SU-DHL-6 (cell line): ENCODE data around the gene RRBP1.

Experiments used
- CTCF ChIP-seq: fragments of 200-600 bp; sonication (generic); IDR thresholded peaks from one replicate; pipeline ENCODE4 v1.5.1; 2017; ENCODE audit warnings: antibody characterized with exemption, mild to moderate bottlenecking, low read length, moderate library complexity; ENCODE audit not compliant: insufficient read depth, poor library complexity, severe bottlenecking
- EZH2phosphoT487 ChIP-seq: fragments of 200-600 bp; sonication (generic), shearing (Covaris generic); conservative IDR thresholded peaks from 2 replicates; pipeline ENCODE4 v1.6.1; 2018; ENCODE audit warnings: mild to moderate bottlenecking, antibody characterized with exemption, low read length, moderate library complexity, mixed read lengths

GRCh38 chr20:17709361-17710293, 27.6 kb upstream of the RRBP1 start:
- TF ChIP-seq CTCF: no peak
- TF ChIP-seq EZH2phosphoT487: no peak
